ENCODE data around the gene NPAS3.

NPAS3 gene

GRCh38 chr14:33814010-33814409, 875.3 kb downstream of the NPAS3 start:
- no peak for DNase-seq

- no peak for DNase-seq
Observed at GRCh38 chr14:33833706-33834465, 895.2 kb downstream of the NPAS3 start.

- DNase-seq, result no peak
Observed at GRCh38 chr14:33834466-33835260, 896.0 kb downstream of the NPAS3 start.

GRCh38 chr14:33835261-33835655, 896.6 kb downstream of the NPAS3 start:
- no peak for DNase-seq

- DNase-seq, result no peak
Observed at GRCh38 chr14:33835677-33836076, 897.0 kb downstream of the NPAS3 start.

- no peak for DNase-seq
Observed at GRCh38 chr14:33836203-33836899, 897.7 kb downstream of the NPAS3 start.

GRCh38 chr14:33836900-33837577, 898.4 kb downstream of the NPAS3 start:
- no peak for DNase-seq

- no peak for DNase-seq
Observed at GRCh38 chr14:33837943-33838683, 899.4 kb downstream of the NPAS3 start.

- DNase-seq, result peak; percentile 26
Observed at GRCh38 chr14:33839193-33840076, 900.8 kb downstream of the NPAS3 start.

- DNase-seq, result no peak
Observed at GRCh38 chr14:33840797-33841196, 902.1 kb downstream of the NPAS3 start.

GRCh38 chr14:33842299-33842698, 903.6 kb downstream of the NPAS3 start:
- DNase-seq, result no peak

- no peak for DNase-seq
Observed at GRCh38 chr14:33844118-33844517, 905.4 kb downstream of the NPAS3 start.

- no peak for DNase-seq
Observed at GRCh38 chr14:33846100-33846824, 907.6 kb downstream of the NPAS3 start.

- DNase-seq, result no peak
Observed at GRCh38 chr14:33847066-33847465, 908.4 kb downstream of the NPAS3 start.

- DNase-seq, result no peak
Observed at GRCh38 chr14:33848009-33848408, 909.3 kb downstream of the NPAS3 start.

GRCh38 chr14:33848706-33849454, 910.2 kb downstream of the NPAS3 start:
- DNase-seq, result no peak

GRCh38 chr14:33849455-33849801, 910.7 kb downstream of the NPAS3 start:
- no peak for DNase-seq

GRCh38 chr14:33850826-33851225, 912.1 kb downstream of the NPAS3 start:
- no peak for DNase-seq

- DNase-seq, result no peak
Observed at GRCh38 chr14:33851366-33851765, 912.7 kb downstream of the NPAS3 start.

- DNase-seq, result no peak
Observed at GRCh38 chr14:33851931-33852330, 913.3 kb downstream of the NPAS3 start.

Measured in KG1 (cell line).